ENCODE measurements around the gene ARHGEF9. TPM values are rescaled to one million over a fixed set of nuclear protein-coding genes. Genes with fewer than 3 reads are reported as not detected.

Gene ARHGEF9
- polyA plus RNA-seq, 2 of the 4 experiments (the other 2 are of a cell fraction) = 6.8 to 15.4 TPM

- DNase-seq (ENCODE audit: low read depth in 1 of 2, low spot score in 1 of 2) (no peak), FAIRE-seq (no peak), ATAC-seq (no peak)
- H3K4me1 ChIP-seq = no peaks in the 10 kb centered on the region
- POLR2A ChIA-PET = no interaction called here
- no peak overlapping the region for H3K4me3 ChIP-seq
- no peak for TF ChIP-seq ATOH8 (CRISPR knock-in tag; IDR thresholded peaks at IDR 0.05; ENCODE audit: low read depth)
- TF ChIP-seq NPAS2 (CRISPR knock-in tag; IDR thresholded peaks at IDR 0.05; ENCODE audit: borderline replicate concordance) = no peak
- TF ChIP-seq SREBF2 (IDR thresholded peaks at IDR 0.05) = no peak
- TF ChIP-seq HMGXB4 (CRISPR knock-in tag; IDR thresholded peaks at IDR 0.05; ENCODE audit: borderline replicate concordance) = no peak
- TF ChIP-seq CHD4 (IDR thresholded peaks at IDR 0.05; ENCODE audit: borderline replicate concordance) = no peak
- no peak for TF ChIP-seq ZNF302 (CRISPR knock-in tag; IDR thresholded peaks at IDR 0.05)
- TF ChIP-seq FOSB (CRISPR knock-in tag; IDR thresholded peaks at IDR 0.05) = no peak
- no peak for TF ChIP-seq PBX3 (IDR thresholded peaks at IDR 0.05)
- no peak for TF ChIP-seq HOXB13 (CRISPR knock-in tag; IDR thresholded peaks at IDR 0.05; ENCODE audit: low read depth)
- TF ChIP-seq CBX8 (IDR thresholded peaks at IDR 0.05) = no peak
- TF ChIP-seq FOXS1 (CRISPR knock-in tag; IDR thresholded peaks at IDR 0.05) = no peak
- TF ChIP-seq ELK1 (IDR thresholded peaks at IDR 0.05; ENCODE audit: low read depth, low read length) = no peak
- no peak for TF ChIP-seq RAD21 (conservative IDR thresholded peaks at IDR 0.05 in 1 of 2, IDR thresholded peaks at IDR 0.05 in 1 of 2)
- TF ChIP-seq CEBPB (IDR thresholded peaks at IDR 0.05) = no peak
- no peak for TF ChIP-seq NR3C1 (IDR thresholded peaks at IDR 0.05)
- no peak for TF ChIP-seq HOXB5 (CRISPR knock-in tag; IDR thresholded peaks at IDR 0.05)
- no peak for TF ChIP-seq HEYL (CRISPR knock-in tag; IDR thresholded peaks at IDR 0.05)
- no peaks in the 10 kb centered on the region for H3K9me3 ChIP-seq
- CTCF ChIA-PET = no interaction called here
- no peak overlapping the region for H3K27ac ChIP-seq
- no peak overlapping the region for H3K4me2 ChIP-seq
These were observed 65.4 kb downstream of the ARHGEF9 start for GRCh38 chrX:63719633-63720032.

- 77% methylated on average over 2 of the region's 2 CpGs for WGBS (ENCODE audit: missing lambda C conversion rate)
- H3K4me2 ChIP-seq = no peak overlapping the region
- POLR2A ChIA-PET = no interaction called here
- FAIRE-seq (no peak), ATAC-seq (no peak), DNase-seq (ENCODE audit: low read depth in 1 of 2, low spot score in 1 of 2) (no peak)
- no peak overlapping the region for H3K4me3 ChIP-seq
- no peak overlapping the region for H3K27ac ChIP-seq
- TF ChIP-seq CBX2 (IDR thresholded peaks at IDR 0.05; ENCODE audit: borderline replicate concordance, low read depth) = no peak
- TF ChIP-seq RNF2 (IDR thresholded peaks at IDR 0.05; ENCODE audit: borderline replicate concordance, low read depth) = no peak
- no peak for TF ChIP-seq MAZ (IDR thresholded peaks at IDR 0.05; ENCODE audit: borderline replicate concordance, low read depth, low read length)
- no peak for TF ChIP-seq TP53 (CRISPR knock-in tag; IDR thresholded peaks at IDR 0.05)
- TF ChIP-seq CHD4 (IDR thresholded peaks at IDR 0.05; ENCODE audit: borderline replicate concordance) = no peak
- TF ChIP-seq BCL3 (IDR thresholded peaks at IDR 0.05) = no peak
- no peak for TF ChIP-seq HMGXB4 (CRISPR knock-in tag; IDR thresholded peaks at IDR 0.05; ENCODE audit: borderline replicate concordance)
- TF ChIP-seq CBX8 (IDR thresholded peaks at IDR 0.05) = no peak
- no peak for TF ChIP-seq NFE2L2 (conservative IDR thresholded peaks at IDR 0.05; ENCODE audit: low read length)
- TF ChIP-seq POLR2AphosphoS2 (conservative IDR thresholded peaks at IDR 0.05; ENCODE audit: low read length) = no peak
- TF ChIP-seq NR3C1 (IDR thresholded peaks at IDR 0.05) = no peak
- H3K9me3 ChIP-seq = no peaks in the 10 kb centered on the region
- H3K4me1 ChIP-seq = no peaks in the 10 kb centered on the region
- CTCF ChIA-PET = interaction anchor here (1.0 kb wide), 1 partner anchor 11 kb away, joined by 3 read pairs; no protein-coding TSS in a partner anchor
These were observed 66.9 kb downstream of the ARHGEF9 start for GRCh38 chrX:63718010-63718694.
